SK-N-SH treated with all-trans-retinoic acid at 6 μM for 48 hours (cell line): ENCODE data around the gene HECTD1.

Experiments
- GLIS3 ChIP-seq: fragments of 250-450 bp; sonication (Bioruptor Pico); IDR thresholded peaks from 2 replicates; pipeline ENCODE4 v1.5.0; 2020; ENCODE audit warnings: mild to moderate bottlenecking, moderate library complexity
- OSR1 ChIP-seq: fragments of 250-450 bp; sonication (Bioruptor Pico); IDR thresholded peaks from 2 replicates; pipeline ENCODE4 v1.8.0; 2022; ENCODE audit warnings: moderate library complexity, mild to moderate bottlenecking, inconsistent platforms
- POU6F1 ChIP-seq: fragments of 250-450 bp; sonication (Bioruptor Pico); IDR thresholded peaks from 2 replicates; pipeline ENCODE4 v1.8.0; 2021; ENCODE audit warnings: low read depth, mild to moderate bottlenecking, moderate library complexity, borderline replicate concordance
- SNAI2 ChIP-seq: fragments of 250-450 bp; sonication (Bioruptor Pico); IDR thresholded peaks from 2 replicates; pipeline ENCODE4 v1.5.0; 2020; ENCODE audit warnings: mild to moderate bottlenecking, moderate library complexity
- TSHZ2 ChIP-seq: fragments of 250-450 bp; sonication (Bioruptor Pico); IDR thresholded peaks from 2 replicates; pipeline ENCODE4 v1.5.0; 2020; ENCODE audit warnings: mild to moderate bottlenecking, moderate library complexity
- ZC3H10 ChIP-seq: fragments of 250-450 bp; sonication (Bioruptor Pico); IDR thresholded peaks from 2 replicates; pipeline ENCODE4 v1.5.1; 2021; ENCODE audit warnings: mild to moderate bottlenecking, moderate library complexity
- ZFP3 ChIP-seq: fragments of 250-450 bp; sonication (Bioruptor Pico); IDR thresholded peaks from 2 replicates; pipeline ENCODE4 v1.5.0; 2020; ENCODE audit warnings: mild to moderate bottlenecking, moderate library complexity
- ZNF70 ChIP-seq: fragments of 450-650 bp; formaldehyde crosslinking; IDR thresholded peaks from 2 replicates; pipeline ENCODE4 v1.5.0; 2020; ENCODE audit warnings: mild to moderate bottlenecking, moderate library complexity
- ZNF8 ChIP-seq: fragments of 450-650 bp; formaldehyde crosslinking; IDR thresholded peaks from 2 replicates; pipeline ENCODE4 v1.5.0; 2020; ENCODE audit warnings: mild to moderate bottlenecking, moderate library complexity

- no peak for TF ChIP-seq GLIS3 (CRISPR knock-in tag)
- TF ChIP-seq ZFP3 (CRISPR knock-in tag) = no peak
- TF ChIP-seq ZNF70 (CRISPR knock-in tag) = no peak
- TF ChIP-seq SNAI2 = no peak
- no peak for TF ChIP-seq ZC3H10 (CRISPR knock-in tag)
- TF ChIP-seq TSHZ2 (CRISPR knock-in tag) = no peak
- TF ChIP-seq POU6F1 = no peak
- no peak for TF ChIP-seq ZNF8
- no peak for TF ChIP-seq OSR1 (CRISPR knock-in tag)
These were observed 136.4 kb downstream of the HECTD1 start for GRCh38 chr14:31071151-31071550.
